Measurements from ENCODE around the gene DNAI4.
"Not testable (repeated sequence)": the region's sequence is repeated elsewhere in the genome, so short reads cannot be mapped to it uniquely, and the experiment has no call there.

DNAI4 gene

GRCh38 chr1:66929146-66929688, 4.6 kb upstream of the DNAI4 start:
- no peak for DNase-seq

GRCh38 chr1:66927528-66927927, 2.9 kb upstream of the DNAI4 start:
- DNase-seq, result no peak

DNA sequence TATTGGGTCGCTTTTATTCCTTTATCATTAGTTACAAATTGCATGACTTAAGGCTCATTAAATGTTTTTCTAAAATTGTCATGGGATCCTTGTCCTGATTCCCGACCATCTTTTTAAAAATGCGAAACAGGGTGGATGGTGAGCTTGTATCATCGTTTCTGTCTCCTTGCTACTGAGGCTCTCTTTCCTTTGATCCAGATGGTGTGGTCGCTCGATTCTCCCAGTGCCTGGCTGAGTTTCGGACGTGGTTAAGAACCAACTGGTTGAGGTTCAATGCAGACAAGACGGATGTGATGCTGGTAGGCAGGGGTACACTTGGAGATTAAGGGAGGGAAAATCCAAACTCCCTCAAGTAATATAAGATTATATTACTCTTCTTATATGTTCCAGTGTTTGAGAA, 1.3 kb upstream of the DNAI4 start:
- no peak for DNase-seq

GRCh38 chr1:66925558-66925910, 878 bp upstream of the DNAI4 start:
- no peak for DNase-seq

- no peak for DNase-seq
These were observed 4.1 kb downstream of the DNAI4 start for GRCh38 chr1:66920543-66920942.

DNA sequence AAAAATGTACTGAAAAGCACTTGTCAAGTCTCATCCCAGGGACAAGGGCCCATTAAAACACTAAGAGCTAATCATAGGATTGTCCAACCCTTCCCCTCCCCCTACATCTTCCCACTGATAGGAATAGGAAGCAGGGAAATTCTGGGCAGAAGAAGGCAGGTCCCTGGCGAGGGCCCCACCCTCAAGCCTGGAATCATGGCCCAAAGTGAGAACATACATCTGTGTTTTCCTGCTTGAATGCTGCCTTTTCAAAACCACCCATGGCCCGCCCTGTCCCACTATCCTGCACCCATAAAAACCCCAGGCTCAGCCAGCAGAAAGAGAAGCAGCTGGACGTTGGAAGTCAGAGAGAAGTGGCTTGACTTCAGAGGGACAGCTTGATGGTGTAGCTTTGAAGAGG, 4.8 kb downstream of the DNAI4 start:
- no peak for DNase-seq

GRCh38 chr1:66919063-66919462, 5.6 kb downstream of the DNAI4 start:
- no peak for DNase-seq

GRCh38 chr1:66917476-66917875, 7.2 kb downstream of the DNAI4 start:
- DNase-seq, result no peak

- no peak for DNase-seq
These were observed 8.3 kb downstream of the DNAI4 start for GRCh38 chr1:66916320-66916719.

- not testable (repeated sequence) for DNase-seq
These were observed 9.5 kb downstream of the DNAI4 start for GRCh38 chr1:66915203-66915602.

- no peak for DNase-seq
These were observed 30.9 kb downstream of the DNAI4 start for GRCh38 chr1:66893712-66894111.

- DNase-seq, result no peak
These were observed 34.0 kb downstream of the DNAI4 start for GRCh38 chr1:66890621-66891020.

DNA sequence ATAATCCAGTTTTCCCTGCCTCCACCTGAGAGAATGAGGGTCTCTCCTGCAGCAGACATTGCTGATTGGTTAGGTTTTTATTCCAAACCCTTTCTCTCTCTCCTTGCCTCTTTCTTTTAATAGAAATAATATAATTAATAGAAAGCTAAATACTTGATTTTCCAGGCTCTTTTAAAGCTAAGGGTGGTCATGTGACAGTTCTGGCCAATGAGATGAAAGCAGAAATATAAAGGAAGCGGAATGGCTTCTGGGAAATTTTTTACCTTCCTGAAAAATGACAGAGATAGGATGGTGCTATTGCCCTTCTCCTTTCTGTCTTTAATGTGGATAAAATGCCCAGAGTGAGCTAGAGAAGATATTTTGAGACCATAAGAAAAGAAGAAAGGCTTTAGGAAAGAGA, 35.6 kb downstream of the DNAI4 start:
- no peak for DNase-seq

DNA sequence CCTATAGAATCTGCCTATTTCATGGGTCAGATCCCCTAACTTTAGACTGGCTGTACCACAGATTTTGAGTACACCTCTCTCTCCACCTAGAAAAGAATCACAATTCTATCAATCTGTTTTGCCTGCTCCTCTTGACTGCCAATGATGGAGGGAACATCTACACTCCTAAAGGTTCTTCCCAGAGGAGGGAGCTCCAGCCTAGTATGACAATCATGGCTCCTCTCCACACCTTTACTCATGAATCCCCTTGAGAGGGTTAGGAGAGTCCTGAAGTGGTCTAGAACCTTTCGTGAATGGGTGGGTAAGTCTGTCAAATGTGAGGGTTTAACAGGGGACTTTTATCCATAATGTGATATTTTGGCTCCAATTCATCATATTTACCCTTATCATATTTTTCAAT, 48.0 kb downstream of the DNAI4 start:
- no peak for DNase-seq

DNA sequence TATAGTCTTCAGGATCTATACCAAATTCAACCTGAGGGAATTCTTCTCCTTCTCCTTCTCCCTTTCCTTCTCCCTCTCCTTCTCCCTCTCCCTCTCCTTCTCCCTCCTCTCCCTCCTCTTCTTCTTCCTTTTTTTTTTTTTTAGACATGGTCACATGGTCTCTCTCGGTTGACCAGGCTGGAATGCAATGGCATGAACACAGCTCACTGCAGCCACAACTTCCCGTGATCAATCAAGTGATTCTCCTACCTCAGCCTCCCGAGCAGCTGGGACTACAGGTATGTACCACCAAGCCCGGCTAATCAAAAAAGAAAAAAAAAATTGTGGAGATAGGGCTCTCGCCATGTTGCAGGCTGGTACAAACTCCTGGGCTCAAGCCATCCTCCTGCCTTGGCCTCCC, 51.5 kb downstream of the DNAI4 start:
- no peak for DNase-seq

DNA sequence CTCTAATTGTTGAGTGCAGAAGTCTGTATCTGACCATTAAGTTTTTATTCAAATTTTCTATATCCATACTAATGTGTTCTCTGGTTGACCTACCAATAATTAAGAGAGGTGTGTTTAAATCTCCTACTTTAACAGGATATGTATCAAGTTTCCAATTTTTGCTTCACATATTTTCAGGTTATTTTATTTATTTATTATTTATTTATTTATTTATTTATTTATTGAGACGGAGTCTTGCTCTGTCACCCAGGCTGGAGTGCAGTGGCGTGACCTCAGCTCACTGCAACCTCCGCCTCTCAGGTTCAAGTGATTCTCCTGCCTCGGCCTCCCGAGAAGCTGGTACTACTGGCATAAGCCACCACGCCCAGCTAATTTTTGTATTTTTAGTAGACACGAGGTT, 52.6 kb downstream of the DNAI4 start:
- not testable (repeated sequence) for DNase-seq

GRCh38 chr1:66867501-66867900, 57.2 kb downstream of the DNAI4 start:
- DNase-seq, result no peak

DNA sequence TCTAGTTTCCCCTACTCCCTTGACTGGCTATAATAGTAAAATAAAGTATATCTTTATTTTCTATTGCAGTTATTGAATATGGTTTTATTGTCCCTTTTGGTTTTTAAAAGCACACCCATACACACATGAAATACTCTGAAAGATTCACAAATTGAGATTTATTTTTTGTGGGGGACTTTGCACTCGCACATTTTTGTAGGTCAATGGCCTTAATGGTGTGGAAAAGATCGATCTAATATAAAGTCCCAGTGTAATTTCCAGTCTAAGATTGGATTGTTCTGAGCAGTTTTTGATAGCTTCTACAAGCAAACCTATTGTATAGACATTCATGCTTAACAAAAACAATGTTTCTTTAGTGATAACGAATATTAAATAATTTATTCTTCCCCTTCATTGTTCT, 64.1 kb downstream of the DNAI4 start:
- DNase-seq, result no peak

- no peak for DNase-seq
These were observed 71.3 kb downstream of the DNAI4 start for GRCh38 chr1:66853379-66853778.

- no peak for DNase-seq
These were observed 71.8 kb downstream of the DNAI4 start for GRCh38 chr1:66852870-66853269.

GRCh38 chr1:66850989-66851388, 73.7 kb downstream of the DNAI4 start:
- no peak for DNase-seq

DNA sequence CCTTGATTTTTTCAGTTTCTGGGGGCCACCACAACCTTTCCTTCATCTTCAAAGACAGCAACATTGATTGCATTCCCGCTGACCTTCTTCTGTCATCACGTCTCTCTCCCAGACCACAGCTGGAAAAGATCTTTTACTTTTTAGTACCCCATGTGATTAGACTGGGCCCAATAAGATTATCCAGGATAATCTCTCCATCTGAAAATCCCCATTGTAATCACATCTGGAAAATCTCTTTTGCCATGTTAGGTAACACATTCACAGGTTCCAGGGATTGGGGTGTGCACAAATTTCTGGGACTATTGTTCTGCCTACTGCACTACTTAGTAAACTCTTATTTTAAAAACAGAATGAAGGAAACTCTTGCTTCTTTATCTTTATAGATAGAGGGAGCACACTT, 76.5 kb downstream of the DNAI4 start:
- no peak for DNase-seq

GRCh38 chr1:66840929-66841328, 83.7 kb downstream of the DNAI4 start:
- DNase-seq, result peak; percentile 9

DNA sequence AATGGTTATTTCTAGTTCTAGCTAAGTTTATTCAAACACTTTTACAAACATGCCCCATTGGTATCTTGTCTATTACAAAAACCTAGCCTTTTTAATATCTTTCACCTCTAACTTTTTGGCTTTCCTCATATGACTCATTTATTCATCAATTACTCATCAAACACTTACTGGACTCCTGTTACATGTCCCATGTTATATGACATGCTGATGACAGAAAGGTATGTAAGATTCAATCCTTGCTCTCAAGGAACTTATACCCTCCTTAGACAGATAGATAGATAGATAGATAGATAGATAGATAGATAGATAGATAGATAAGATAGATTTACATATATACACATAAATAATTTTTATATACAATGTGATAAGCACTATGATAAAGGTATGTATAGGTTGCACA, 89.7 kb downstream of the DNAI4 start:
- DNase-seq, result no peak

GRCh38 chr1:66833112-66833511, 91.5 kb downstream of the DNAI4 start:
- DNase-seq, result no peak
